ENCODE data around the gene SENP7. TPM values are rescaled to one million over a fixed set of nuclear protein-coding genes. Genes with fewer than 3 reads are reported as not detected.
A peak's percentile ranks its signal among the peaks of the same experiment; 100 is the strongest.

Gene SENP7
- total RNA-seq, 1 donor from 2014 or later, result 59.1 TPM

- Mint-ChIP-seq H3K27me3 (ENCODE audit: low read depth) (no peaks in the 10 kb centered on the region), H3K9me3 (peaks cover 26% of the 10 kb centered on the region), H3K27ac (no peak overlapping the region), H3K36me3 (peaks cover 4% of the 10 kb centered on the region), H3K4me3 (no peak overlapping the region), H3K4me1 (no peaks in the 10 kb centered on the region)
- DNase-seq (ENCODE audit: low spot score in 2 of 2, unreplicated experiment in 2 of 2), result no peak
- no peak for TF ChIP-seq CTCF (IDR thresholded peaks at IDR 0.05; ENCODE audit: unreplicated experiment)
Measured at GRCh38 chr3:101292027-101292426, 221.0 kb downstream of the SENP7 start.

GRCh38 chr3:101288294-101288693 lies 224.7 kb downstream of the SENP7 start:
- H3K27me3 Mint-ChIP-seq (ENCODE audit: low read depth), result no peaks in the 10 kb centered on the region
- no peaks in the 10 kb centered on the region for H3K4me1 Mint-ChIP-seq
- no peak for TF ChIP-seq CTCF (IDR thresholded peaks at IDR 0.05; ENCODE audit: unreplicated experiment)
- H3K4me3 Mint-ChIP-seq, result no peak overlapping the region
- no peaks in the 10 kb centered on the region for H3K36me3 Mint-ChIP-seq
- H3K27ac Mint-ChIP-seq, result no peak overlapping the region
- no peak for DNase-seq (ENCODE audit: low spot score in 2 of 2, unreplicated experiment in 2 of 2)
- peaks cover 4% of the 10 kb centered on the region for H3K9me3 Mint-ChIP-seq

- peaks cover 4% of the 10 kb centered on the region for H3K9me3 Mint-ChIP-seq
- no peaks in the 10 kb centered on the region for H3K27me3 Mint-ChIP-seq (ENCODE audit: low read depth)
- no peaks in the 10 kb centered on the region for H3K36me3 Mint-ChIP-seq
- no peak for DNase-seq (ENCODE audit: low spot score in 2 of 2, unreplicated experiment in 2 of 2)
- peaks cover 14% of the 10 kb centered on the region for H3K4me1 Mint-ChIP-seq
- H3K27ac Mint-ChIP-seq, result no peak overlapping the region
- no peak for TF ChIP-seq CTCF (IDR thresholded peaks at IDR 0.05; ENCODE audit: unreplicated experiment)
- H3K4me3 Mint-ChIP-seq, result no peak overlapping the region
Measured at GRCh38 chr3:101284757-101285156, 228.3 kb downstream of the SENP7 start.

- Mint-ChIP-seq H3K9me3 (no peaks in the 10 kb centered on the region), H3K4me1 (peaks cover 16% of the 10 kb centered on the region), H3K27ac (no peak overlapping the region), H3K36me3 (no peaks in the 10 kb centered on the region), H3K4me3 (no peak overlapping the region), H3K27me3 (ENCODE audit: low read depth) (no peaks in the 10 kb centered on the region)
- DNase-seq (ENCODE audit: low spot score in 2 of 2, unreplicated experiment in 2 of 2), result peak; percentile 38 to 72
- TF ChIP-seq CTCF (IDR thresholded peaks at IDR 0.05; ENCODE audit: unreplicated experiment), result no peak
Measured at GRCh38 chr3:101281521-101282030, 231.4 kb downstream of the SENP7 start.

GRCh38 chr3:101279765-101280385 lies 233.1 kb downstream of the SENP7 start:
- H3K27ac Mint-ChIP-seq, result no peak overlapping the region
- TF ChIP-seq CTCF (IDR thresholded peaks at IDR 0.05; ENCODE audit: unreplicated experiment), result no peak
- H3K9me3 Mint-ChIP-seq, result no peaks in the 10 kb centered on the region

More at GRCh38 chr3:101279765-101280385, 233.1 kb downstream of the SENP7 start:
- DNase-seq (ENCODE audit: low spot score in 2 of 2, unreplicated experiment in 2 of 2), result no peak
- Mint-ChIP-seq H3K4me3 (no peak overlapping the region), H3K36me3 (no peaks in the 10 kb centered on the region), H3K27me3 (ENCODE audit: low read depth) (no peaks in the 10 kb centered on the region), H3K4me1 (peaks cover 16% of the 10 kb centered on the region)

All from mesothelial cell of epicardium (in vitro differentiated cells).